Measurements from ENCODE around the gene APOD.

APOD gene

DNA sequence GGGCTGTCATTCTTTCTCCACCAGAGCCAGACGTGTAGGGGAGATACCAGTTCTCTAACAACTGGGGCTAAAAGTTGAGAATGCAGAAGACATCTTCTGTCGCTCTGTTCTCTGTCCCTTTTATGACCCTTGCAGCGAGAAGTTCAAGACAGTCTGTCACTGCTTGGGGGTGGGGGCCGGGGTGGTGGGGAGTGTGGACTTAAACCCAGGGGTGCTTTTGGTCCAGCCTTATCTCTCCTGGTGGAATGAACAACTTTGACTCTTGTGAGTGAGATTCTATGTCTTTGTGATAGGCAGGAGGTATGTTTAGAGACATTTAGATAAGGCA lies 767 bp upstream of the APOD start:
- no peak for DNase-seq

- no peak for DNase-seq
Observed at GRCh38 chr3:195582947-195583346, 793 bp downstream of the APOD start.

DNA sequence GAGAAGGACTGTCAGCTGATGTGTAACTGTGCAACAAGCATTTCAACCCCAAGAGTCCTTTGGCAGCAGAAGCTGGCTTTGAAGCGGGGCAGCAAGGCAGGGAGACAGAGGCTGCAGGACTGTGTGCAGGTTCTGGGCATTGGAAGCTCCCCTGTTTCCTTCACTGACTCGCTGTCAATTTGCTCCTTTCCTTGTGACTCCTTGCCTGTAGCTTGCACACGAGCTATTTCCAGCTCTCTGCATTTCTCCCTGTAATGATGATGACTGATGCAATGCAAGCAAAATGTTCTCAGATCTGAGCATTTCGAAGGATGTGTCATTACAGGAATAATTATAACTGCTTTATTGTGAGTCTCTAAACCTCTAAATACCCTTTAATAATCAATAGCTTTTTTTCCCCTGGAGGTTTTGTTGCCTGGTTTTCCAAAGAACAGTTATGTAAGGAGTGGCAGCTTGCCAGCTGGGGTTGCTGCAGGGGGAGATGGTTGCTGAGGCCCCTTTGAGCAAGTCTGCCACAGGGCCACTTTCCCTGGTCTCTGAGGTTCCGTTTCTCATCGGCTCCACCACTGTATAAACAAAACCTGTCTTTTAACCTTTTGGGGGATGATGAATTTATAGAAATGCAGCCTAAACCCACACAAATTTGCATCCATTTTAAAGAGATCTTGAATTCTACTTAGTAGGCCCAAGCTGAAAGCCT lies 2.8 kb downstream of the APOD start:
- DNase-seq = no peak

DNA sequence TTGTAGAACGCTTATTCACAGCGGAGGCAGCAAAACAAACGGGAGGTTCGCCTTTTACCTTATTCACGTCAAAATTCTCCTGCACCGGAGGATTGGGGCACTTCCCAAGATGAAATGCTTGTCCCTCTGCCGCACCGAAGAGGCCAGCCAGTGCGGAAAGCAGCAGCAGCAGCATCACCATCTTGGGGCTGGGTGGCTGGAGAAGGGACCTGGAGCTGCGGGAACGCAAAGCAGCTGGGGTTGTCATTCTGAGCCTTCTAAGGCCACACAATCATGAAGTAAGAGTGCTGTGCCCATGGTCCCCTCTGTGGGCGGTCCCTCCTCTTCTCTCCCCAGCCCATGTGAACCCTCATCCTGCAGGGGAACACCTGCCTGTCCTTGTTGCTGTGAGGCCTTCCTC lies 4.5 kb downstream of the APOD start:
- DNase-seq = no peak

GRCh38 chr3:195578565-195578964 lies 5.2 kb downstream of the APOD start:
- no peak for DNase-seq

DNA sequence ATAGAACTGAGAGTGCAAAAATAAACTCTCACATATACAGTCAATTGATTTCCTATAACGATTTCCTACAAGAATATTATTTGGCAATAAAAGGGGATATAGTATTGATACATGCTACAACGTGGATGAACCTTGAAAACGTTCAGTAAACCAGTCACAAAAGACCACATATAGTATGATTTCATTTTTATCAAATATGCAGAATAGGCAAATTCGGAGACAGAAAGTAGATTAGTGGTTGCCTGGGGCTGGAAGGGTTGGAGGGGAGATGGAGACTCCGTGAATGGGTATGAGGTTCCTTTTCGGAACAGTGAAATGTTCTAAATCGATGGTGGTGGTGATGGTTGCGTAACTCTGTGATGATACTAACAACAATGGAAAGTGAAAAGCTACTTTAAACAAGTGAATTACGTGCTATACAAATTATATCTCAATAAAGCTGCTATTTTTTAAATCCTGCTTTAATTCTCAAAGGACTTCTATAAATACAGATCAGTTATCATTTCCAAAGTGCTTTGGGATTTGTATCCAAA lies 6.0 kb downstream of the APOD start:
- no peak for DNase-seq

- no peak for DNase-seq
Observed at GRCh38 chr3:195574497-195575304, 9.0 kb downstream of the APOD start.

GRCh38 chr3:195573611-195574496 lies 9.9 kb downstream of the APOD start:
- DNase-seq = no peak

GRCh38 chr3:195571361-195571760 lies 12.4 kb downstream of the APOD start:
- DNase-seq = no peak

DNA sequence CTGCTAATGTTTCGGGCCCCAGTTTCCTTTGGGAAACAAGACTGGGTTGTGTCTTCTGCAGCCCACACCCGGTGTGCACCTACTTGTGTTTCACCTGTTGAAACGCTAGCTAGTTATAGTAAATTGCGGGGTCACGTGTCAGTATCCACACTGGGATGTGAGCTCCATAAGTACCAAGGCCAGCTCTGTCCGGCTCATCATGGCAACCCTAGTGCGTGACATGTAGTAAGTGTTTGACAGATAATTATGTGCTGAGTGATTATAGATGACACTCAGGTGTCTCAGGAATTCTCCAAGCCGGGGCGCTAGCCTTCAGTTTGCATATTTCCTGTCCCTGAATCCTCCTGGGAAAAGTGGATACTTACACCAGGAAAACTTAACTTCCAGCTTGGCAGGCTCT lies 12.8 kb downstream of the APOD start:
- DNase-seq = no peak

DNA sequence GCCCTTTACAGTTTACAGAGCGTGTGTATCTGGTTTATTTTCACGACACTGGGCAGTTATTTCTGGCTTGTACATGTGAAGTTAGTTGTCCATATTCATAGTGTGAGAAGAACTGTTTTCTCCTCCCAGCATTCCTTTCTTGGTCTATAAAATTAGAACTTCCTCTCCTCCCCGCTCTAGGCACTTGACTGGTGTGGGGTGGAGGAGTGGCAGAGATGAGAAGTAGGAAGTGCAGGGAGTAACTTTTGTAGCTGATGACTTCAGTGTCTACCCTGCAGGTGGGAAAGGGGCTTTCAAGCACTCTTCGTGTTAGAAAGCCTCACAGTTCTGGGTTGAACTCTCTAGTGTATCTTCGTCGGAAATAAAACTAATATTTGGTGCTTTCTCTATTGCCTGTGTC lies 13.4 kb downstream of the APOD start:
- no peak for DNase-seq

DNA sequence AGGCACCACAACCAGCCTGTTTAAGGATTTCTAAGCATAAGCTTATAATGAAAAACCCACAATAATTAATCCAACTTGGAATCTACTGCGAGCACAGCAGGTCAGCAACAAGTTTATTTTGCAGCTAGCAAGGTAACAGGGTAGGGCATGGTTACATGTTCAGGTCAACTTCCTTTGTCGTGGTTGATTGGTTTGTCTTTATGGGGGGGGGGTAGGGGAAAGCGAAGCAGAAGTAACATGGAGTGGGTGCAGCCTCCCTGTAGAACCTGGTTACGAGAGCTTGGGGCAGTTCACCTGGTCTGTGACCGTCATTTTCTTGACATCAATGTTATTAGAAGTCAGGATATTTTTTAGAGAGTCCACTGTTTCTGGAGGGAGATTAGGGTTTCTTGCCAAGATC lies 15.1 kb downstream of the APOD start:
- no peak for DNase-seq

GRCh38 chr3:195566797-195567196 lies 16.9 kb downstream of the APOD start:
- no peak for DNase-seq

DNA sequence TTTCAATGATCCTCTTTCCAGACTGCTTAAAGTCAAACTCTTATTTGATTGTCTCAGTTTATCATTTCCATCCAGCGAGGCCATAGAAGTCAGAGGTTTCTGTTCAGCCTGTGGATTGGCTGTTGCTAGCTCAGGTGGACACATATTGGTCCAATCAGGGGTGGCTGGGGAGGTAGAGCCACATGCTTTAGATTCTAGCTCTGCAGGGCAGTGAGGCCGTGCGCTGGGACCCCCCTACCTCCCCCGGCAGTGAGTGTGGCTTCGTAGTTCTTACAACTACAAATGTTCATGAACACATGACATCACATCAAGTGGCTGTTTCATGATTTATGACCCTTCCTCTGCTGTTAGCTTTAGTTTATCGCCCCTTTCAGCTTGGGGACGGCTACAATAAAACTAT lies 18.0 kb downstream of the APOD start:
- DNase-seq = no peak

DNA sequence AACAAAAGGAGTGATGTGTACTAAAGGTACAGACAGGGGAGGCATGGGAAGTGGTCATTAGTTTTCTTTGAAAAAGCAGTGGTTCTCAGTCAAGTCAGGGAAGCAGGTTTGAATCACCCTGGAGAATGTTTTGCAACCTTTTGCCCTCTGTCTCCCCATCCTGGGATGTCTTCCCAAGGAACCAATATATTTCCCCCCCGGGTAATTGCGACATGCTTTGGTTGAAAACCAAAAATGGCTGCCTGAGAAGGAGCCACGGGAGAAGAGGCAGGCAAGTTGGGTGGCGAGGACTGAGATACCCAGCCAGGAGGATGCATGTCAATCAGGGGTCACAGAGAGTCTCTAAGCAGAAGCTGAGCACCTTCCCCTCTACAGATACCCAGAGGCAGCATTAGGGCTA lies 20.4 kb downstream of the APOD start:
- no peak for DNase-seq

DNA sequence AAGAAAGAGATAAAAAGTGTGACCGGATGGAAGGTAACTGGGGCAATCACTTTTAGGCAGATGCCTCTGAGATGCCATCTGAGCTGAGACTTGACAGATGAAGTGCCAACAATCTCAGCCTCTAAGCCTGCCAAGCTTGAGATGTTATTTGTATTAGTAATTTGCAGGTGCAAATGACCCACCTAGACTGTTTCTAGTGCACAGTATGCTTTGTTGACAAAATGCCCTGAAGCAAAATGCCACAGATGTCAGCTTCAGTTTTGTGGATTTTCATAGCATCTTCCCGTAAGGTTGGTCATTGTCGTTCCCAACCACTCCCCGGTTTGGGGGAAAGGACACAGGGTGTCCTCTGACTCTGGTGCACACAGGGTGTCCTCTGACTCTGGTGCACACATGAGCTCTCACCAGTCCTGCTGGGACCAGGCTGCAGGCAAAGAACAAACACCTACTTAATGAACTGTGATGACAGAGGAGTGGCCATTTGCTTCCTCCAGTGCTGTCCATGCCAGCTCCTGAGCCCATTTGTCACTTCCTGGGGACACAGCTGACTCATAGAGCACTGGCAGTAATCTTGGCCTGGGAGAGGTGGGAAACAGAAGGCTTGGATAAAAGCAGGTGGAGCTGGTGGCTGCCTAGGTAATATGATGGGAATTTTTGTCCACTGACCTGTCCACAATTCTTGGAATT lies 23.9 kb downstream of the APOD start:
- DNase-seq = no peak

DNA sequence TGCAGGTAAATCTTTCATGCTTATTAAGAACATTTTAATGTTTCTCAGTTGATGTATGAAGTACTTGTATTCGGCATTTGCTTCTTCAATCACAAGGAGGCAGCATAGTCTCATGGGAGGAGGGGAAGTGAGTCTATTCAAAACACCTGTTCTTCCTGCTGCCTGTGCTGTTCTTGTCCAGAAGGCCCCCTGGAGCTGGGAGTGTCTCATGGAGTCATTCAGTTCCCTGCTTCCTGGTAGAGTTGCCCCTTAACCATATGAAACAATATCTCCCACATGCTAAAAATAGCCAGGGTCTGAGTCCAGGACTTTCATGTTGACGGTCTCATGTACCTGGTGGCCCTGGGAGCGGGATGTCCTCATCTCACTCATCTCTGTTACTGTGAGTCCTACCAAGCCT lies 25.1 kb downstream of the APOD start:
- no peak for DNase-seq

DNA sequence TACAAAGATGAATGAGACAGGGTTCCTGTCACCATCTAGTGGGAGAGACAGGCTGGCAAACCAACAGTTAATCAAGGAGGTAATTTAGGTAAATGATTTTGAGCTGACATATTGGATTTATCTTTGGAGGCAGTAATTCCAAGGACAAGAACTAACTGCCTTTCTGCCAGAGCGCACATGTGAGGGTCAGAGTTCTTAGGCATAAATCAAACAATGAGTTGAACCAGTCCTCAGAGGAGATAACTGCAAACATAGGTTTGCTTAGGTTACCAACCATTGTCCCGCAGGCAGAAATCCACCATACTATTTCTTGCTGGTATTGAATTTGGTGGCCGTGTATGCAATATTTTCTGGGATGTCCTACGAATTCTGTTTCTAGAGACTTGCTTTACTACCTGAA lies 26.4 kb downstream of the APOD start:
- DNase-seq = no peak

DNA sequence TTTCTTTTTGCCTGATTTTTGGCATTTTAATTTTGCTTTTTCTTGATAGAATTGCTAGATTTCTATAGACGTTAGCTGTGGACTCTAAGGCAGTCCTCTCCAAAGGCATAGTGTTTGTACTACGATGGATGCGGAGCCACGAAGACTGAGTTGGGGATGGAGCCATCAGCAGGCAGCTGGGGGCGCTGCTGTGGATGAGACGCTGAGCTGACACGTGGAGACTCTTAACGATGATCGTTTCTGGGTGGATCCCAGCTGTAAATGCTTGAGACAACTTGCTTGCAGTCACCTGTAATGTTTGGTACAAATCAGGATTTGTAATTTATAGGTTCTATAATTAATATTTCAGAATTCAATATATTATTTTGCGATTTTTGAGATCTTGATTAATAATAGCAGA lies 27.4 kb downstream of the APOD start:
- no peak for DNase-seq

GRCh38 chr3:195555110-195555509 lies 28.6 kb downstream of the APOD start:
- no peak for DNase-seq

- no peak for DNase-seq
Observed at GRCh38 chr3:195554458-195554857, 29.3 kb downstream of the APOD start.

DNA sequence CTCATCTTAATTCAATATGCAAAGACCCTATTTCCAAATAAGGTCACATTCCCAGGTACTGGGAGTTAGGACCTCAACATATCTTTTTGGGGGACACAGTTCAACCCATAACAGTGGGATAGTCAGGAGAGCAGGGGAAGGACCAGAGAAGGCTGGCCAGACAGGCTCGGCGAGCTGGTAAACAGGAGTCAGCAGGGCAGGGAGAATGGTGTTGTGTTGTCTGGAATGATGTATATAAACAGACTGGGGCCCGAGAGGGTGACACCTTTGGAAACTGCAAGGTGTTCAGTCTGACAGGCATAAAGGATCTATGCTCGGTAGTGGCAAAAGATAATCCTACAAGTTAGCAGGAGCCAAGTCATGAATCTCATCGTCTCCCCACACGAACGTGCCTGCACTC lies 30.5 kb downstream of the APOD start:
- DNase-seq = no peak

- DNase-seq = no peak
Observed at GRCh38 chr3:195551381-195551978, 32.3 kb downstream of the APOD start.

Data from activated T-cell treated with anti-CD3 and anti-CD28 coated beads, Interleukin-2, amount 50 U/mL, for 1 hour (primary cell).